Left colon (tissue), 2 donors: ENCODE data around the gene MISP. TPM values are rescaled to one million over a fixed set of nuclear protein-coding genes. Genes with fewer than 3 reads are reported as not detected.
A peak's percentile ranks its signal among the peaks of the same experiment; 100 is the strongest.
"Not testable (repeated sequence)": the region's sequence is repeated elsewhere in the genome, so short reads cannot be mapped to it uniquely, and the experiment has no call there.

ENCODE experiments used
- ATAC-seq: fragments of 200-7000 bp; cut with Tn5 transposase; one replicate; pipeline ENCODE4 v1.9.1; 2020; ENCODE audit warnings: mild to moderate bottlenecking, moderate library complexity
- DNase-seq, 2 donors: peaks; one replicate each; pipeline ENCODE4 v3.0.0-alpha.2; 2020
- intact Hi-C, 2 donors: fragments of 100-400 bp; cut with DNase I in 1 of 2; cut with micrococcal nuclease in 1 of 2; formaldehyde crosslinking; loops; one replicate each; pipeline versions ENCODE4 v1.11.2 to v1.14.0; 2022; cut with DNase I, micrococcal nuclease
- total RNA-seq, 2 donors: library from RNA; stranded (reverse); fragmentation: NEBNext Ultra II Directional; extraction: Animal tissue kit (Norgen Biotek cat#: 25700); gene quantifications; one replicate each; pipeline ENCODE4 v1.2.1, GENCODE V29; 2021
- donor health status: DM: no; HTN: no; CAD: no.
- donor health status: DM: yes; HTN: yes; CAD: no.

Gene MISP
- total RNA-seq, 2 donors from 2014 or later = 414 to 461 TPM

GRCh38 chr19:722553-723101 is 28.3 kb upstream of the MISP start:
- peak; percentile 11 for ATAC-seq
- intact Hi-C loops = no loop called here
- no peak for DNase-seq

GRCh38 chr19:723247-723646 is 27.7 kb upstream of the MISP start:
- ATAC-seq (no peak), DNase-seq (no peak)
- intact Hi-C loops = no loop called here

DNA sequence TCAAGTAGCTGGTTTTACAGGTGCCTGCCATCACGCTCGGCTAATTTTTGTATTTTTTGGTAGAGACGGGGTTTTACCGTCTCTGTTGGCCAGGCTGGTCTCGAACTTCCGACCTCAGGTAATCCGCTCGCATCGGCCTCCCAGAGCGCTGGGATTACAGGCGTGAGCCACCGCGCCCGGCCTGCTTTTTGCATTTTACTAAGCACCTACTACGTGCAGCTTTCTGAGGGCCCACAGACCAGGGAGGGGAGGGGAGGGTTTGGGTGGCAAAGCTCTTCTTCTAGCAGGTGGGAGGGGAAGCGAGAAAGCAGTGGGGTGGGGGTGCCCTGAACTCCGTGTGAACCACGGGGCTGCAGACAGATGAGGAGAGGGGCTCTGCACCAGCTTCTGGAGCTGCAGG is 27.2 kb upstream of the MISP start:
- intact Hi-C loops = no loop called here
- ATAC-seq (no peak), DNase-seq (no peak)

GRCh38 chr19:725461-726089 is 25.3 kb upstream of the MISP start:
- intact Hi-C loops = no loop called here
- DNase-seq (no peak), ATAC-seq (no peak)

DNA sequence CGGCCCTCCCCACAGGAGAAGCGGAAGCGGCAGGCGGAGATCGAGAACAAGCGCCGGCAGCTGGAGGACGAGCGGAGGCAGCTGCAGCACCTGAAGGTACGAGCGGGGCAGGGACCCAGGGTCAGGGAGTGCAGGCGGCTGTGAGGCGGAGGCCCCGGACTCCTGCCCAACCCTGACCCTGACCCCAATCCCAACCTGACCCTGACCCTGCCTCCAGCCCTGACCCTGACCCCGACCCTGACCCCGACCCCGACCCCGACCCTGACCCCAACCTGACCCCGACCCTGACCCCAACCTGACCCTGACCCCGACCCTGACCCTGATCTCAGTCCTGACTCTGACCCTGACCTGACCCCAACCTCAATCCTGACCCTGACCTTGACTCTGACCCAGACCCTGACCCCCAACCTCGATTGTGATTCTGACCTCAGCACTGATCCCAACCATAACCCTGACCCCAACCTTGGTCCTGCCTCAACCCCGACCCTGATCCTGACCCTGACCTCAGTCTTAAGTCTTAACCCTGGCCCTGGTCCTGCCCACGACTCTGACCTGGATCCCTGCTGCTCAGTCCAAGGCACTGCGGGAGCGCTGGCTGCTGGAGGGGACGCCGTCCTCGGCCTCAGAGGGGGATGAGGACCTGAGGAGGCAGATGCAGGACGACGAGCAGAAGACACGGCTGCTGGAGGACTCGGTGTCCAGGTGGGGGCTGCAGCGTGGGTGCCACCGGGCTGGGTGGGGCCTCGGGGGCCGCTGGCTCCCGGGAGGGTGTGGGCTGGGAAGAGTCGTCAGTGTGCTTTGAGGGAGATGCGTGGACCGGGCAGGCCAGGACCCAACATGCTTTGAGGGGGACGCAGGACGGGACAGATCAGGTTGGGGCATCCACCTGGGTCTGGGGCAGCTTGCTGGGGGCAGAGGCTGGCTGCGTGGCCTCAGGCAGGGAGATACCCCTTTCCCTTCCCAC is 23.6 kb upstream of the MISP start:
- ATAC-seq (no peak), DNase-seq (no peak)
- intact Hi-C loops = no loop called here

GRCh38 chr19:728011-728410 is 22.9 kb upstream of the MISP start:
- intact Hi-C loops = no loop called here
- ATAC-seq (no peak), DNase-seq (no peak)

DNA sequence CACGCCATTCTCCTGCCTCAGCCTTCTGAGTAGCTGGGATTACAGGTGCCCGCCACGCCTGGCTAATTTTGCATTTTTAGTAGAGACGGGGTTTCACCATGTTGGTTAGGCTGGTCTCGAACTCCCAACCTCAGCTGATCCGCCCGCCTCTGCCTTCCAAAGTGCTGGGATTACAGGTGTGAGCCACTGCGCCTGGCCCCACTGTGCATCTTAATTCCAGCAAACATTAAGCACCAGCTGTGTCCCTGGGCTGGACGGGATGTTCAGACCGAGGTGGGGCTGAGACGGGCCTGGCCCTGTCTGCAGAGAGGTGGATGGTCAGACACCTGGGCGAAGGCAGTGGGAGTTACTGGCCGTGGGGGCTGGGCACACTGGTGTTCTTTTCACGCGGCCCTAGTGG is 21.3 kb upstream of the MISP start:
- ATAC-seq, DNase-seq, intact Hi-C loops: not testable (repeated sequence)

- DNase-seq = no peak
- intact Hi-C loops = loop anchor here in 1 of 2 donors (5.0 to 10.0 kb wide), 2 partner anchors 58 to 145 kb away; partner anchors contain the start of gene HCN2
- ATAC-seq = no peak
Observed at GRCh38 chr19:729965-730668, 20.8 kb upstream of the MISP start.

DNA sequence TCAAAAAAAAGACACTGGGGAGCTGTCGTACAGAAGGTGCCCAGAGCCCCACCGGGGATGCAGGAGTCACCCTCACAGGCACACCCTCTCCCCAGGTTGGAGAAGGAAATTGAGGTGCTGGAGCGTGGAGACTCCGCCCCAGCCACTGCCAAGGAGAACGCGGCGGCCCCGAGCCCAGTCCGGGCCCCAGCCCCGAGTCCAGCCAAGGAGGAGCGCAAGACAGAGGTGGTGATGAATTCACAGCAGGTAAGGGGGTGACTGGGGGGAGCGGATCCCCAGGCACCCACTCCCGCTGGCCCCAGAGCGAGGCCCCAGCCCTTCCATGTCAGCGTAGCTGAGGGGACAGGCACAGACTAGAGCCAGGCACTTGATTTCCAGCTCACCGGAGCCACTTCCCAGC is 19.9 kb upstream of the MISP start:
- intact Hi-C loops = loop anchor here in 1 of 2 donors (5.0 to 10.0 kb wide), 2 partner anchors 59 to 146 kb away; partner anchors contain the start of gene HCN2
- DNase-seq (no peak), ATAC-seq (no peak)

DNA sequence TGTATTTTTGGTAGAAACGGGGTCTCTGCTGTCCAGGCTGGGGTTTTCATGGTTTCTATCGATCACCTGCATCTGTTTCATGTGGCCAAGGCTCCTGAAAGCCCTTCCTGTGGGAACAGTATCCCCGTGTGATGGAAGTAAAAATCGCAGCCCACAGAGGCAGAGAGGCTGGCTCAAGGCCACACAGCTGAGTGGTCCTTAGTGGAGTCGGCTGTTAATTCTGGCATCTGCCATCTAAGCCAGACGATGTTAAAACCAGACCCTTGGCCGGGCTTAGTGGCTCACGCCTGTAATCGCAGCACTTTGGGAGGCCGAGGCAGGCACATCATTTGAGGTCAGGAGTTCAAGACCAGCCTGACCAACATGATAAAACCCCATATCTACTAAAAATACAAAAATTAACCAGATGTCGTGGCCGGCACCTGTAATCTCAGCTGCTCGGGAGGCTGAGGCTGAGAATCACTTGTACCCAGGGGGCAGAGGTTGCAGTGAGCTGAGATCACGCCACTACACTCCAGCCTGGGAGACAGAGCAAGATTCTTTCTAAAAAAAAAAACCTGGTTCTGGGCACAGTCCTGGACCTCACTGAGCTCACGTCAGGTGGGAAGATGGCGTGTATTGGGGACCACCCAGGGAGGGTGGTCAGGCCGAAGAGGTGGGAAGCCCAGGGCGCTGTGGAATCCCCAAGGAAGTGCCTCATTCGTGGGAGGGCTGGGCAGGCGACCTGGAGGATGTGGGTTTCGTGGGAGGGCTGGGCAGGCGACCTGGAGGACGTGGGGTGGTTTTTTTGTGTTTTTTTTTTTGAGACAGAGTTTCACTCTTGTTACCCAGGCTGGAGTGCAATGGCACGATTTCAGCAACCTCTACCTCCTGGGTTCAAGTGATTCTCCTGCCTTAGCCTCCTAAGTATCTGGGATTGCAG is 18.5 kb upstream of the MISP start:
- intact Hi-C loops = loop anchor here (2.0 to 10.0 kb wide), 3 partner anchors 60 to 148 kb away; partner anchors contain the start of gene HCN2 (in 1 of the 2)
- ATAC-seq (no peak), DNase-seq (no peak)

DNA sequence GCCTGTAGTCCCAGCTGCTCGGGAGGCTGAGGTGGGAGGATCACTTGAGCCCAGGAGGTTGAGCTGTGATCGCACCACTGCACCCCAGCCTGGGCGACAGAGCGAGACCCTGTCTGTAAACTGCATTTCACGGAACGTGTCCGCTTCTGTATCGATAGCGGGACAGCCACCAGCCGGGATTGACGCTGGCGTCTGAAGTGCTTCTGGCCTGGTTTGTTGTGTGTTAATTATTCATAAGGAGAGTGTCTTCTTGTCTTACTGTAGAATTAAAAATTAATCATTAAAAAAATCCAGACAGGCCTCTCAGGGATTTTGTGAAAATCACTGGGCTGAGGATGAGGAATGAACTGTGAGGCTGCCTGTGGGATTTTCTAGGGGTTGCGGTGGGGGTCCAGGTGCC is 16.2 kb upstream of the MISP start:
- DNase-seq (no peak), ATAC-seq (no peak)
- intact Hi-C loops = loop anchor here in 1 of 2 donors (5.0 to 10.0 kb wide), 2 partner anchors 62 to 150 kb away; partner anchors contain the start of gene HCN2

DNA sequence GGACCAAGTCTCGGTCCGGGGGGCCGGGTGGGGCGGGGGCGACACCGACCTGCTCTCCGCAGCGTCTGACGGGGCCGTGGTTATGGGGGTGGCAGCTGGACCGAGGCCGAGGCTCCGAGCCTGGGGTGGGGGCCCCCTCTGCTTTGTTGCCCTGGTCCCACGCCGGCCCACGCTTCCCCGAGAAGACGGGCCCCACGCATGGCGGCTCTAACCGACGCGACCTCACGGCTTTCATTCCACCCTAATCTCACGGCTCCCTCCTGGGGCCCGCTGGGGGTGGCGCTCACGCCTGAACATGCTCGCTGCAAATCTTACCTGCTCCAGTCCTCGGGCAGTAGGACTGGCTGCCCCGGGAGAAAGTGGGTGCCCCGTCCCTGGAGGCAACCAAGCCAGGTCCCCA is 14.8 kb upstream of the MISP start:
- intact Hi-C loops = loop anchor here in 1 of 2 donors (10.0 kb wide), 1 partner anchor 151 kb away; the partner anchor contains the start of gene HCN2
- DNase-seq = no peak
- no peak for ATAC-seq

DNA sequence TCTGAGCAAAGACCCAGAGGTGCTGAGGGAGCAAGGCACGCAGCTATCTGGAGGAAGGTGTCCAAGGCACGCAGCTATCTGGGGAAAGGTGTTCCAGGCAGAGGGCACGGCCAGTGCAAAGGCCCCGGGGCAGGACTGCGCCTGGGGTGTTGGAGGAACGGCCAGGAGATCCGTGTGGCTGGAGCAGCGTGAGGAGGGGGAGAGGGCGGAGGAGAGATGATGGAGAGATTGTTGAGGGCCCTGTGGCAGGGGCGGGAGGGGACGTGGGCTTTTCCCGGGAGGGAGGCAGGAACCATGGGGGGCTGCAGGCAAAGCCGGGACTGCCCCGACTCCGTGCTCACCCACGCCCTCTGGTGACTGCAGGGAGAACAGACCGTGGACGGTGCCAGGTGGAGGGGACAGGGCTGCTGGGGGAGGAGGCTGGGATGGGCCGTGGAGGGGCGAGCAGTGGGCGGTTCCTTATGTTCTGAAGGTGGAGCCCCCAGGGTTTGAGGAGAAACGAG is 13.3 kb upstream of the MISP start:
- intact Hi-C loops = loop anchor here in 1 of 2 donors (10.0 kb wide), 1 partner anchor 153 kb away; the partner anchor contains the start of gene HCN2
- ATAC-seq (peak; percentile 36), DNase-seq (peak; percentile 46 to 65)

DNA sequence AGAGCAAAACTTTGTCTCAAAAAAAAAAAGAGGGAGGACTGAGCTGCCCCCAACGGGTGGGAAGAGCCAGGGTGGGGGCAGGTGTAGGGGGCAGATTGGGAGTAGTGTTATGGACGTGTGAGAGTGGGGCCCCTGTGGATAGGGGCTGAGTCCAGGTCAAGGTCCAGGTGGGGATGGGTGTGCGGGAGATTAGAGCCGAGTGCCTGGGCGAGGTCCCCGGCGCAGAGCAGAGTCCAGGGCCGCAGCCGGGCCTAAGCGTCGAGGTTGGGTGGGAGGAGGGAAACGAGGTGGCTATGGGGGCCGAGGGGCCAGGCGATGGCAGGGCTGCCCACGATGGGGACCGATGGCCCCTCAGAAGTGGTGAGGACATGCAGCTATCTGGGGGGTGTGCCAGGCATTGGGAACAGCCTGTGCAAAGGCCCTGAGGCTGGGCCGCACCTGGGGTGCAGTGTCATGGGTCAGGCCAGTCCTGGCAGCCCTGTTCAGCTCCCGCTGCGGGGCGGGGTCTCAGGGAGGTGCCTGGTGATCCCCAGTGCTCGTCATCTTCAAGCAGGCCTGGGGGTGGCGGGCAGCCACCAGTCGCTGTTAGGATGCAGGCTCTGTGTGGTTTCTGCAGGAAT is 12.3 kb upstream of the MISP start:
- DNase-seq (peak; percentile 78 to 79), ATAC-seq (peak; percentile 80)
- intact Hi-C loops = loop anchor here in 1 of 2 donors (10.0 kb wide), 1 partner anchor 154 kb away; the partner anchor contains the start of gene HCN2

DNA sequence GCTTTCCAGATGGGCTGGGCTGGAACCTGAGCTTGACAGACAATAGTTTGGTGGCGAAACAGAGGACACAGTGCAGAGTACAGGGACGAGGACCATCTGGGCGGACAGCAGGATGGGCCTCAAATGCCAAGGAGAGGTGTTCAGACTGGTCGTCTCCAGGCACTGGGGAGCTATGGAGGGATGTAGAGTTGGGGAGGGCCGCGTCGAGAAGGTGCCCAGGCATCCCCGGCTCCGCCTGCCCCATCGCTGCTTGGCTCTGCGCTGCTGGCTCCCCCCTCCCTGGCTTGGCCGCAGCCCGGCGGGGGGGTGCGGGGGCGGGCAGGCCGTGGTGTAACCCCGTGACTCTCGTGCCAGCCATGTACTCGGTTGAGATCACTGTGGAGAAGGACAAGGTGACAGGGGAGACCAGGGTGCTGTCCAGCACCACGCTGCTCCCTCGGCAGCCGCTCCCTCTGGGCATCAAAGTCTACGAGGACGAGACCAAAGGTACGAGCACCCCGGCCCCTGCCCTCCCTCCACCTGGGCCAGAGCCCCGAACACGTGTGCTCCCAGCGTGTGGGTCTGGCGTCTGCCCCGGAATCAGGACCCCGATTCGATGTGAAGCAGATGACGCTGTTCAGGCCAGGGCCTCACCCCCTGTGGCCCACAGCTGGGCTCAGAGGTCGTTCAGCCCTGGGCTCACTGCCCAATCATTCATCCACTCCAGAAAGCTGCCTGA is 10.8 kb upstream of the MISP start:
- intact Hi-C loops = loop anchor here in 1 of 2 donors (10.0 kb wide), 1 partner anchor 155 kb away; the partner anchor contains the start of gene HCN2
- ATAC-seq (peak; percentile 30), DNase-seq (peak in 1 of 2 donors; percentile 28)

DNA sequence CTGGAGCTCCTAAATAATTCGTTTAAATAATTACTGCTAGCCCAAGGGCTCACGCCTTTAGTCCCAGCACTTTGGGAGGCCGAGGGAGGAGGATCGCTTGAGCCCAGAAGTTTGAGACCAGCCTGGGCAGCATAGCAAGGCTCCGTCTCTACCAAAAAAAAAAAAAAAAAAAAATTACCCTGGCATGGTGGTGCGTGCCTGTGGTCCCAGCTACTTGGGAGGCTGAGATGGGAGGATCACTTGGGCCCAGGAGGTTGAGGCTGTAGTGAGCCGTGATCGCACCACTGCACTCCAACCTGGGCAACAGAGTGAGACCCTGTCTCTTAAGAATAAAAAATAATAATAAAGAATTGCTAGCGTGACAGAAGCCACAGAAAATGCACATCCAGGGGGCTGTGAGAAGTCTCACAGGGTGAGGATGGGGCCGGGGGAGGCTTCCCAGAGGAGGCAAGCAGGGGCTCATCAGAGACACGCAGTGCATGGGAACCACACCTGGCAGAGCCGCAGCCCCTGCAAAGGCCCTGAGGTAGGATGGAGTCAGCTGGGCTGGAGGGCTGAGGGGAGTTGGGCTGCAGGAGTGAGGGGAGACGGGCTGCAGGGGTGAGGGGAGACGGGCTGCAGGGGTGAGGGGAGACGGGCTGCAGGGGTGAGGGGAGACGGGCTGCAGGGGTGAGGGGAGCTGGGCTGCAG is 10.0 kb upstream of the MISP start:
- DNase-seq, ATAC-seq, intact Hi-C loops: not testable (repeated sequence)
